NCI-H2107 (cell line): Measurements from ENCODE around the gene CEP104.

ENCODE experiments used
- DNase-seq: peaks from one replicate; lab custom pipeline; 2025; lab: John Stamatoyannopoulos, UW

CEP104 gene

GRCh38 chr1:3778590-3779264, 78.3 kb downstream of the CEP104 start:
- no peak for DNase-seq

DNA sequence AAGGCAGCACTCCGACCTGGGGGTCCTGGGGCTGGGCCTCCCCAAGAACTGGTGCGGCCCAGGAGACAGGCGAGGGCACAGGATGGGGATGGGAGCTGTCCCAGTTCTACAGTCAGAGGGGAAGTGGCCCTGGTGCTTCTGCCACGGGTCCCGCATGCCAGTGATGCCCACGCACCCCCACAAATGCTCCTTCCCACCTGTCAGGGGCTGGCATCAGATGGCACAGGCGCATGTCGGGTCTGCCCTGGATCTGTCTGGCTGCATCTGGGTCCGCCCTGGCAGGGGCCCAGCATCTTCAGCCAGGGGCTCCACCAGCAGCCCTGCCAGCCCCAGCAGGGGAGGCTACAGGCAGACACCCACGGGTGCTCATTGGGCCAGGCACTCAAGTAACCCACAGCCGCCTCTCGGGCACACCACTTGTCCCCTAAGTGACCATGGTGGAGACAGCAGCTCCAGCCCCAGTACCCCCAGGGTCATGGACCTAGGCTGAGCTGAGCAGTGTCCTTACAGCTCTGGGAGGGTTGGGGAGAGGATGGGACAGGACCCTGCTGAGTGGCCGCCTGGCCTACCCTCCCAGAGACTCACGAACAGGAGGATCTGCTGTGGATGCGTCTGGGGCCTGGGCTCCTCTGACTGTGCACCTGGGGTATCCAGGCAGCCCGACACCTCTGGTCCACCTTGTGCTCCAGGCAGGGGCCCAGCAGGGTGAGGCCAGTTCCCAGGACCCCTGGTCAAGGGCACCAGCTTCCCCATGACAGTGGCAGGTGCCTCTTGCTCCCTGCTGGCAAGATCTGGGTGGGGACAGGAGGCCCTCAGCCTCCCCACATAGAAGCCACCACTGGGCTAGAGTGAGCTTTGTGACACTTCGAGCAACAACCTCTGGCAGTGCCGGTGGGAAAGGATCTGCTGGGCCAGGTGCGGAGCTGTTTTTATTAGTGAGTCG, 79.1 kb downstream of the CEP104 start:
- DNase-seq = no peak

DNA sequence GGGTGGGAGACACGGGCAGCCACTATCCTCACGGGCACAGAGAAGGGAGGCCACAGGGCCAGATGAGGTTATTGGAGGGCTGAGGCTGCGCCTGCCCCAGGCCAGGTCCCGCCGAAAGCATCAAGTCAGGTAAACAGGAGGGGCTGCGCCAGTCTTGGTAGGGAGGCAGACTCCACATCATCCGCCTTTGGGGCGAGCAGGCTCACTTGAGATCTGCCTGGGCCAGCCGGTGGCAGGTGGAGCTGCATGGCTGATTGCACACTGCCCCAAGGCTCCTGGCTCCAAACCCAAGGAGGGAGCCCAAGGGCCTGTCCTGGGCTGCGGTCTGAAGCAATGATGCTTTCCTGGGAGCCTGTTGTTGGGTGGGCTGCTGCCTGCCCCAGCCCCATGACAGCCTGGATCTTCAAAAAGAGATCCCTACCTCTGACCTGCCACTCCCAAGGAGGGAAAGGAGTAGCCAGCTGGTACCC, 79.9 kb downstream of the CEP104 start:
- no peak for DNase-seq

DNA sequence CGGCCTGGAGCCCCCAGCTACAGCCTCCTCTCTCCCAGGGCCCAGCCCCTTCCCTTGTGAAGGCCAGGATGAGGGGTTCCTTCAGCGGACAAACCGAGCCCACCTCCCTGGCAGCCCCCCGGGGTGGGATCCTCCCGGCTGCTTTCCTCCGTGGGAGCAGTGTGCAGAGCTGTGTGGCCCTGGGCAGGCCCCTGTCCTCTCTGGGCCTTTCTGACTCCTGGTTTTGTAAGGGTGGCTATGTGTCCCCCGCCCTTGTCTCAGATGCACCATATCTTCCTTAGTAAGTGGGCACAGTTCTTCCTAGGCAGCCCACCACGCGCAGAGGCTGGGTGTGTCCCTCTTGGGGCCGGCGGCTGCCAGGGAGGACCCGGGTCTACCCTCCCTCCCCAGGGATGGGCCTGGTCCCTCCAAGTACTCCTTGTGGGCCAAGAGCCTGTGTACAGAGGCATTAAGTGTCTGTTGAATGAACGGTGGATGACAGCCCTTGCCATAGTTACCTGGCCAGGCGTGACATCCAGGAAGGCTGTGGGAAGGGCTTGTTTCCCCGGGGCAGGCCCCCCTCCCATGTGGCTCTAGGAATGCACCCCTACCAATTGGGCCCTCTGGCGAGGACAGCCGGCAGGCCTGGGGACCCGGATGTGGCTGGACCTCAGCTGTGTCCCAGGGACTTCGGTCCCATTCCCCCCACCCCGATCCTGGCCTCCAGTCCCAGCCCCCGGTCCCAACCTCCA, 80.6 kb downstream of the CEP104 start:
- no peak for DNase-seq

DNA sequence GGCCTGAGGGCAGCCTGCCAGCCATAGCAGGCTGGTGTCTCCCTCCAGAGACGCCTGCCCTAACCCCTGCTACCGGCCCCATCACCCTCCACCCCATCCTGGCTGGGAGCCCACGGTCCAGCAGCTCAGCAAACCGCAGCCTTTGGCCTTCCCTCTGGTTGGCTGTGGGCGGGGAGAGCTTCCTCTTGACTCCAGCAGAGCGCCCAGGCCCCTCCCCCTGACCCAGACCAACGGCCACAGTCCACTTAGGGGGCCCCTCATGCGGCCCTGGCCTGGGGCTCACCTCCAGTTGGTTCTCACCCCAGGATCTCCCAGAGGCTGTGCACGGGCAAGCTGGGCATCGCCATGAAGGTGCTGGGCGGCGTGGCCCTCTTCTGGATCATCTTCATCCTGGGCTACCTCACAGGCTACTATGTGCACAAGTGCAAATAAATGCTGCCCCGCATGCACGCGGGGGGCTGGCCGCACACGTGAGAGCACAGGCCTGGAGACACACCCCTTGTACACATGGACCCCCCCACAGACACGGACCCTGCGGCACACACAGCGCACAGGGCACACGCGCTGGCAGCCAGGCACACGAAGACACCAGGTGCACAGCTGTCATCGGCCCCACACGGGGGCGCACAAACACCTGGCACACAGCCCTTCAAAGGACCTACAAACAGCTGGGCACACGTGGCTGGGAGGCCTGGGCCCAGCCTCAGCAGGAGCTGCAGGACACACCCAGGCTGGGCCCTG, 81.4 kb downstream of the CEP104 start:
- no peak for DNase-seq

- DNase-seq = no peak
These were observed 82.0 kb downstream of the CEP104 start for GRCh38 chr1:3774946-3775489.

- DNase-seq = no peak
These were observed 82.6 kb downstream of the CEP104 start for GRCh38 chr1:3774276-3774945.

DNA sequence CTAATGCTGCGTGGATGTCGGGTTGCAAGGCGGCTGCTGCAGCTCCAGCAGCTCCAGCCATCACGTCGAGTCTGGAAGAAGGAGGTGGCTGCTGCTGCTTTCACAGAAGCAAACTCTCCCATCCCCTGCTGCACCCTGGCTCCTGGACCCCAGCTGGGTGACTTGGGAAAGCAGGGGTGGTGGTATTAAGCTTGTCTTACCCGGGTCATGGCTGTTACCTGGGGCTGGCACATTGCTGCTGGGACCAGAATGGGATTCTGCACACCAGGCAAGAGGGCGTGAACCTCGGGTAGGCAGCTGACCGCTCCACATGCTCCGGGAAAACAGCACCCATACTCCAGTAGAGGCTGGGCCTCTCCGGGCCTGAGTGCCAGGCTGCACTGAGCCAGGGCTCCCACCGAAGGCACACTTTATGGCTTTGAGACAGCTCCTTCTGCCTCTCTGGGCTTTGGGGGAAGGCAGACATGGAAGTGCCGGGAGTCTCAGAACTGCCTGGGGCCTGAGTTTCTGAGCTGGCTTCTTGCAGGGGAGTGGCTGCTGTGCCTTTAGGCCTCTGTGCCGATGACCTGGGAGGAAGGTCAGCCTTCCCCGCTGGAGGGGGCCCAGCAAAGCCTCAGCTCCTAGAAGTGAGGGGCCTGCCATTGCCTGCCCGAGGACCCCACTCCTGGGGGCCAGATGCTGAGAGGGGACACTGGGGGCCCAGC, 83.3 kb downstream of the CEP104 start:
- DNase-seq = no peak

GRCh38 chr1:3772715-3773571, 84.1 kb downstream of the CEP104 start, which contains the start of gene SMIM1:
TSS of gene SMIM1 (plus strand) at chr1:3772749. CDS start at chr1:3775374, 2,625 bp downstream.
- no peak for DNase-seq

- DNase-seq = no peak
These were observed 84.8 kb downstream of the CEP104 start for GRCh38 chr1:3772027-3772714.

DNA sequence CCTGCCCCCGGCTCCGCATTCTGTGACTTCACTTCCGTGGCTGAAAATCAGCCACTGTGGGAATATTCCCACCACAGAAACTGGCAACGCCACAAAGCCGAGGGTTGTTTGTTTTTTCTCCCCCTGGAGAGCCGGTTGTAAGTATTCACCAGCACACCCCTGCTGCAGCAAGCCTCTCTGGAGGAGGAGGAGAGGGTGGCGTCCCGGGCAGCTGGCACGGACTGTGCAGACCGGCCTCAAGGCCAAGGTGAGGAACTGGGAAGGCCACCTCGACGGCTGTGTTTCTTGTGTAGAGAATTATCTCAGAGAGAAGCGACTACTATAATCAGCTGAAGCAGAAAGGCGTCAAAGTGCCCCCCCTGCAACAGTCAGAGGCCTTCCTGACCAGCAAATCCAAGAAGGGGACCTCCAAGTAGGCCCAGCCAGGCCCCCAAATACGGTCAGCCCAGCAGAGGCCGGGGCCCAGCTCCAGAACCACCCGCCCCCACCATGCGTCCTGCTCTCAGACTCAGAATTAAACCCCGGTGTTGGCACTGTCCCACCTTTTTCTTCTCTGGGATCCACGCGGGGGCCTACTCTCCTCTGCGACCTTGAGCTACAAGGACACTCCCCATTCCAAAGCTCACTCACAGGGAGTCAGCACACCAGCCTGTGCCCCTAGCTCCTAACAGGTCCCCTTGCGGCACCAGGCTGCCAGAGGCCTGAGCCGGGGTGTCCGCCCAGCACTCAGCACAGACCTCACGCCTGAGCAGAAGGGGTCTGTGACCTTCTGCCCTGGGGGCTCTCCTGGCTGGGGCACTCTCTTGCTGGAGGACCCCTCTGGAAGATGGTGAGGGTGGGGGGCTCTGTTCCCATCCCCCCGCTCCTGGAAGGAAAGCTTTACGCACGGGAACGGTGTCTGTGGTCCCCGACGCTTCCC, 85.6 kb downstream of the CEP104 start:
- DNase-seq = no peak

DNA sequence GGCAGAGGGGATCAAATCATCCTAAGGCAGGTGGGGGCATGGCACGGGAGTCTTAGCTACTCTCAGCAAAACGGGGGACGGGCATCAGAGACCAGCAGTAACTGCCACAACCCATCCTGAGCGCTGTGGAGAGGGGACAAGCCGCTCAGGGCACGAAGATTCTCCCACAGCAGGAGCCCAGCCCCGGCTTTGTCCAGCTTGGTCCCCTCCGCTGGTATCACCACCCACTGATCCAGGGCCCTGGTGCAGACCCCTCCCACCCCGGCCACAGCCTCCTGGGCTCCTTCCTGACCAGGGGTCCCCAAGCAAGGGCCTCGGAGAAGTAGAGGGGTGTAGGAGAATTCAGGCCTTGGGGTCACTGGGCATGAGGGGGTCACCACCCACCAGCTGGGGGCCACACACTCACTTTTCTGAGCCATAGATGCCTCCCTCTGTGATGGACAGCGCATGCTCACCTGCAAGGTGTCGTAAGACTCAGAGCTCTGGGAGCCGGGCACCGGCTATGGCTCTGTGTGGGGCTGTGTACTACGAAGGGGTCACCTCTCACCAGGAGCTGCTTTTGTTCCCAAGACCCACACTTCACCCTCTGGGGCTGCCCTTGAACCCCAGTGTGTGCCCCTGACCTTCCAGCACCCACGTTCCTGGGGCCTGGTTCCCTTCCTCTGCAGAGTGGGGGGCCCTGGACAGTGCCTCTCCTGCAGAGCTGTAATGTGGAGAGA, 86.8 kb downstream of the CEP104 start:
- no peak for DNase-seq

GRCh38 chr1:3768811-3769390, 88.1 kb downstream of the CEP104 start:
- no peak for DNase-seq

DNA sequence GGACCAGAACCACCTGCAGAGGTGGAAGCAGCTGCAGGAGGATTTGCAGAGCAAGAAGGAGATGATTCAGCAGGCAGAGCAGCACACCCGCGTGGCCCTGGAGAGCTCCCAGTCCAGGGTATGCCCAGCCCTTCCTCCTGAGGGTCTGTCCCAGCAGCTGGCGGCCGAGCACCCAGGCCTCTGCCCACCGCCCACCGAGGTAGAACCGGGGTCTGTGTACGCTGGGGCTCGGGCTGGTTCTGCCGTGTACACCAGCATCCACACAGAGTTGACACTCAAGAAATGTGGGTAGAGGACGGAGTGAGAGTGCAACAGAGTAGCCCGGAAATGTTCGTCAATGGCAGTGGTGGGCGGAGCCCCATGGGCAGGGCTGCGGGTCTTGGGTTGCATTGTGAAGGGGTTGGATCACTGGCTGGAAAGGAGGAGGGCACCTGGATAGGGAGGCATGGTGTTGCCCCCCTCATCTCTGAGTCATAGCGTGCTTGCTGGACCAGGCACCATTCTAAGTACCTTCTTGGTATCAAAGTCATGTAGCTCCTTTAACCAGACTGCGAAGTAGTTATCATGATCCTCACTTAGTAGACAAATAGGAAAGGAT, 89.6 kb downstream of the CEP104 start:
- DNase-seq = no peak

DNA sequence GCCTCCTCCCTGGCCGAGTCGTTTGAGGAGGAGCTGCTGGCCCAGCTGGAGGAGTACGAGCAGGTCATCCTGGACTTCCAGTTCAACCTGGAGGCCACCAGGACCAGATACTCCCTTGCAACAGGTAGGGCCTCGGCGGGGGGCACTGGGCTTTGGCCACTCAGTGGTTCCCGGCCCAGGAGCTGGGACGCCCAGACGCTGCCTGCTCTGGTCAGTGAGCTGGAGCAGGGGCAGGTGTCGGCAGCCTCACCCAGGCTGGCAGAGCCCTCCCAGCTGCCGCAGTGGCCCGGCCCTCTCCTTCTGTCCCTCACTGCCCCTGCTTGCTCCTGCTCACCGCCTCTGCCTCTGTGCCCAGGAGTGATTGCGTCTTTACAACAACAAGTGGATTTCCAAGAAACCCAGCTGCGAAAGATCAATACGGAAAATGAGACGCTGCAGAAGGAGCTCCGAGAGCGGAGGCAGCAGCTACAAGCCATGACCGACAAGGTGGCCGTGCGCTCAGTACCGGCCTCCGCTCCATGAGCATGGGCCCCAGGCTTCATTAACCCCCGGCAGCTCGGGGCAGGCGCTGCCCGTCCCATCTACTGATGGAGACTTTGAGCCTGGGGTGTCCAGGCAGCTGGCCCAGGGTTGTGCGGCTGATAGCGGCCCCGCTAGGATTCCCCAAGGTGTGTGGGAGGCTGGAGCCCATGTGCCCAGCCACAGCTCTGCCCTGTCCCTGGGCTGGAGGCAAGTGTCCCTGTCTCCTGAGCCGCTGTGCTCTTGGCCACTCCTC, 93.5 kb downstream of the CEP104 start:
- DNase-seq = no peak
